Measurements from ENCODE around the gene OR10A6. TPM values are rescaled to one million over a fixed set of nuclear protein-coding genes. Genes with fewer than 3 reads are reported as not detected.

Gene OR10A6
- total RNA-seq, 2 experiments from 2014 or later: not detected

GRCh38 chr11:7941608-7942007 lies 10.5 kb upstream of the OR10A6 start, which contains the start of gene OR10A3:
OR10A3 (minus strand) TSS chr11:7941708; CDS start chr11:7939520, 2,188 bp downstream.
- DNase-seq (no peak), ATAC-seq (ENCODE audit: poor library complexity) (no peak)
- no peaks in the 10 kb centered on the region for H3K4me1 Mint-ChIP-seq (ENCODE audit: low read depth)
- no peak within 1 kb of the TSS for H3K4me3 ChIP-seq (ENCODE audit: low read length)
- H3K27me3 ChIP-seq (ENCODE audit: control insufficient read depth in 1 of 2, insufficient read depth in 2 of 2, low read length in 2 of 2): peaks cover 0 to 2% of the 10 kb centered on the region in 2 experiments
- H3K4me1 ChIP-seq (ENCODE audit: insufficient read depth, low read length): no peaks in the 10 kb centered on the region
- H3K9me3 Mint-ChIP-seq: peaks cover 8% of the 10 kb centered on the region
- intact Hi-C loops (cut with DNase I, micrococcal nuclease): no loop called here
- CTCF ChIA-PET: no interaction called here
- peaks cover 15% of the 10 kb centered on the region for H3K27me3 Mint-ChIP-seq
- TF ChIP-seq, protein P1, sequence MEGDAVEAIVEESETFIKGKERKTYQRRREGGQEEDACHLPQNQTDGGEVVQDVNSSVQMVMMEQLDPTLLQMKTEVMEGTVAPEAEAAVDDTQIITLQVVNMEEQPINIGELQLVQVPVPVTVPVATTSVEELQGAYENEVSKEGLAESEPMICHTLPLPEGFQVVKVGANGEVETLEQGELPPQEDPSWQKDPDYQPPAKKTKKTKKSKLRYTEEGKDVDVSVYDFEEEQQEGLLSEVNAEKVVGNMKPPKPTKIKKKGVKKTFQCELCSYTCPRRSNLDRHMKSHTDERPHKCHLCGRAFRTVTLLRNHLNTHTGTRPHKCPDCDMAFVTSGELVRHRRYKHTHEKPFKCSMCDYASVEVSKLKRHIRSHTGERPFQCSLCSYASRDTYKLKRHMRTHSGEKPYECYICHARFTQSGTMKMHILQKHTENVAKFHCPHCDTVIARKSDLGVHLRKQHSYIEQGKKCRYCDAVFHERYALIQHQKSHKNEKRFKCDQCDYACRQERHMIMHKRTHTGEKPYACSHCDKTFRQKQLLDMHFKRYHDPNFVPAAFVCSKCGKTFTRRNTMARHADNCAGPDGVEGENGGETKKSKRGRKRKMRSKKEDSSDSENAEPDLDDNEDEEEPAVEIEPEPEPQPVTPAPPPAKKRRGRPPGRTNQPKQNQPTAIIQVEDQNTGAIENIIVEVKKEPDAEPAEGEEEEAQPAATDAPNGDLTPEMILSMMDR (IDR thresholded peaks at IDR 0.05): no peak
- POLR2A ChIA-PET: no interaction called here
- H3K36me3 ChIP-seq (ENCODE audit: insufficient read depth, low read length): no peaks in the 10 kb centered on the region
- no peaks in the 10 kb centered on the region for H3K36me3 Mint-ChIP-seq (ENCODE audit: low read depth)
- H3K27ac Mint-ChIP-seq: no peak within 1 kb of the TSS
- peaks cover 10 to 23% of the 10 kb centered on the region in 2 experiments for H3K9me3 ChIP-seq (ENCODE audit: control insufficient read depth in 1 of 2, insufficient read depth in 1 of 2, low read length in 2 of 2)
- H3K27ac ChIP-seq (ENCODE audit: low read depth in 1 of 2, low read length in 2 of 2): no peak within 1 kb of the TSS
- no peak within 1 kb of the TSS for H3K4me3 Mint-ChIP-seq

DNA sequence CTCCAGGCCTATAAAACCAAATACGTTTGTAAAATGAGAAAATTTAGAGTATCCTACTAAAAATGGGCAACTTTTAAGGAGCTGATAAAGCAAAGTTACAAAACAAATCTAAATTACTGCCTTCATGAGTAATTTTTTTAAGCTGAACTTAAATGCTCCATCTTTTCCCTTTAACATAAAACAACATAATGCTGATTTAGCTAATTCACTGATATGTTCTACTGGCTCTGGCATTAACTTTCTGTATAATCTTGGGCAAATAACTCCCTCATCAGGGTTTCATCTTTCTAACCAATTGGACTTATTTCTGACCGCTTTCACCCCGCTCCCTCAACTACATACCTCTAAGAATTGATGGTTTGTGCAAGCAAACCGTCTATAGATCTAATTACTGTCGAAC lies 10.1 kb upstream of the OR10A6 start:
- intact Hi-C loops (cut with DNase I, micrococcal nuclease): no loop called here
- Mint-ChIP-seq H3K36me3 (ENCODE audit: low read depth) (no peaks in the 10 kb centered on the region), H3K9me3 (peaks cover 8% of the 10 kb centered on the region), H3K4me1 (ENCODE audit: low read depth) (no peaks in the 10 kb centered on the region), H3K27me3 (peaks cover 15% of the 10 kb centered on the region), H3K4me3 (no peak overlapping the region), H3K27ac (no peak overlapping the region)
- ChIA-PET CTCF (no interaction called here), POLR2A (no interaction called here)
- TF ChIP-seq, protein P1 (IDR thresholded peaks at IDR 0.05): no peak
- DNase-seq (no peak), ATAC-seq (ENCODE audit: poor library complexity) (no peak)
- Histone ChIP-seq H3K36me3 (ENCODE audit: insufficient read depth, low read length) (no peaks in the 10 kb centered on the region), H3K9me3 (ENCODE audit: control insufficient read depth in 1 of 2, insufficient read depth in 1 of 2, low read length in 2 of 2) (peaks cover 8 to 23% of the 10 kb centered on the region in 2 experiments), H3K27ac (ENCODE audit: low read depth in 1 of 2, low read length in 2 of 2) (no peak overlapping the region), H3K27me3 (ENCODE audit: control insufficient read depth in 1 of 2, insufficient read depth in 2 of 2, low read length in 2 of 2) (peaks cover 0 to 3% of the 10 kb centered on the region in 2 experiments), H3K4me1 (ENCODE audit: insufficient read depth, low read length) (no peaks in the 10 kb centered on the region), H3K4me3 (ENCODE audit: low read length) (no peak overlapping the region)

DNA sequence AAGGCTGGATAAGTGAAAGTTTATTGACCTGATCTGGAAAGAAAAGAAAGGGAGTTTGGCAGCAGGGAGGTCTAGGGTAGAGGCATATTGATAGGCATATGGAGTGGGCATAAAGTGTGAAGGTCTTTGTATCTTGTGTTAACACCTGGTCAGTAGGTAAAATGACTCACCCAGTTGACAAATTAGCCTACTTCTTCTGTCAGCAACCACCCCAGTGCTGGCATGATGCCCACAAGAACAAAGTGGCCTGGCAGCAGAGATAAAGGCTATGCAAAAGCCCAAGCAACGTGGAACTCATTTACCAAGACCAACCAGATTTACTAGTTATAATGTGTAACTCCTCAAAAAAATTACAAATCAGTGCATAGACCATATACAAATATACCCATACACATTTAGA lies 5.5 kb upstream of the OR10A6 start:
- Histone ChIP-seq H3K36me3 (ENCODE audit: insufficient read depth, low read length) (no peaks in the 10 kb centered on the region), H3K27me3 (ENCODE audit: control insufficient read depth in 1 of 2, insufficient read depth in 2 of 2, low read length in 2 of 2) (peaks cover 0 to 3% of the 10 kb centered on the region in 2 experiments), H3K27ac (ENCODE audit: low read depth in 1 of 2, low read length in 2 of 2) (no peak overlapping the region), H3K9me3 (ENCODE audit: control insufficient read depth in 1 of 2, insufficient read depth in 1 of 2, low read length in 2 of 2) (no peaks in the 10 kb centered on the region), H3K4me1 (ENCODE audit: insufficient read depth, low read length) (no peaks in the 10 kb centered on the region), H3K4me3 (ENCODE audit: low read length) (no peak overlapping the region)
- intact Hi-C loops (cut with DNase I, micrococcal nuclease): no loop called here
- no peak for ATAC-seq (ENCODE audit: poor library complexity)
- H3K27me3 Mint-ChIP-seq: peaks cover 40% of the 10 kb centered on the region
- ChIA-PET POLR2A (no interaction called here), CTCF (no interaction called here)
- TF ChIP-seq, protein P1 (IDR thresholded peaks at IDR 0.05): no peak
- H3K36me3 Mint-ChIP-seq (ENCODE audit: low read depth): no peaks in the 10 kb centered on the region
- H3K9me3 Mint-ChIP-seq: no peaks in the 10 kb centered on the region
- DNase-seq: no peak
- no peak overlapping the region for H3K4me3 Mint-ChIP-seq
- H3K4me1 Mint-ChIP-seq (ENCODE audit: low read depth): no peaks in the 10 kb centered on the region
- no peak overlapping the region for H3K27ac Mint-ChIP-seq
